ENCODE results near the gene TMEM236. TPM values are rescaled to one million over a fixed set of nuclear protein-coding genes. Genes with fewer than 3 reads are reported as not detected.

The TMEM236 gene
- total and polyA plus RNA-seq, 2 of the 4 experiments (the other 2 are of a cell fraction) = not detected

DNA sequence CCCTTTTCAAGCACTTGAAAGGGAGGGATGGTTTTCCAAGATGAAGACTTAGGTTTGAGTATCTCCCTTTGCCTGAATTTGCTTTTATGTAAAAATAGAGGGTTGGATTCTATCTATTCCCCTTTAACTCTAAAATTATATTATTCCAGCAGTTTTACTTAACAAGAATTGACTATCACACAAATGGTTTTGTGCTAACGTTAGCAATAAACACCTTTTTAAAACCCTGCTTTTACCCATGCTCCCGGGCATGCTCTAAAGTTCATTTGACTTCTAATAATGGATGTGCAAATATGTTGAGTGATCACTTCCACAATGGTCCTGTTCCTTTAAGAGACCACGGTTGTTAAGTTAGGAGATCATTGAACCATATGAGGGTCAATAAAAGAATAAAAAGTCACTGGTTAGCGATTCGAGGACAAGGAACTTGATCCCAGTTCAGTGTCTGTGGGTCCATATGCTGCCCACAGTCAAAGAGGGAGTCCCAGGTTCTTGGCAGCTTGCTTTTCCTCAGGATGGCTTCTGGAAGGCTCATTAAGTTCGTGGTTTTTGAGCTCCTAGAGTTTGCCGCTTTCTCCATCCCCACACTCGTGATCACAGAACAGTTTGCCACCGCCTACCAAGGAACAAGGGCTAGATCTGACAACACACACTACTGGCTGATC, at the start of gene TMEM236 (continued):
- no peak for TF ChIP-seq POLR2A (IDR thresholded peaks at IDR 0.05; ENCODE audit: low read depth, low read length)
- TF ChIP-seq FOS (IDR thresholded peaks at IDR 0.05; ENCODE audit: low read depth, low read length) = no peak

DNA sequence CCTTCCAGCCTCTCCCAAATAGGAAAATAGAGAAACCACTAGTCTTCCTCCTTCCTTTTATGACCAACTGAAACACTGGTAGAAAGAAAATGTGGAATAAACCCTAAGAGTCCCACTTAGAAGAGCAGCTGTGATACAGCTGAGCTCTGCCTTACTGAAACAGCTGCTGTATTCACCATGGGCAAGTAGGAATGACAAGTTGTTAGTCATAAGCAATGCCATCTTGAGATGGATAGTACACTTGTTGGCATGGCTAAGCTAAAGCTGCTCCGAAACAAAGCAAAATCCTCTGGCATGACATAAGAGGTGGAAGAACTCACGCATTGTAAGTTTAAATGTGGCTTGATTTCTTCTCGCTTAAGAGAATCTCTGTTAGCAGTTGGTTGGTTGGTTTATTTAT, 48.3 kb upstream of the TMEM236 start:
- Histone ChIP-seq H3K4me2 (ENCODE audit: low read depth, low read length) (no peak overlapping the region), H4K91ac (ENCODE audit: insufficient read depth, low read depth, low read length) (no peak overlapping the region), H3K14ac (replicated peaks; ENCODE audit: low read depth, low read length) (no peak overlapping the region), H4K20me1 (ENCODE audit: insufficient read depth, low read length) (no peaks in the 10 kb centered on the region), H2BK5ac (ENCODE audit: low read depth, low read length, poor library complexity, severe bottlenecking) (no peak overlapping the region), H3K4ac (ENCODE audit: low read depth, low read length) (no peak overlapping the region), H3K27me3 (ENCODE audit: control insufficient read depth, insufficient read depth, low read length) (no peaks in the 10 kb centered on the region), H2AK9ac (replicated peaks; ENCODE audit: low read depth, low read length, poor library complexity) (no peak overlapping the region), H4K5ac (ENCODE audit: low read depth, low read length) (no peak overlapping the region), H3K36me3 (ENCODE audit: control insufficient read depth, insufficient read depth, low read length) (peaks cover 19% of the 10 kb centered on the region), H2BK15ac (ENCODE audit: low read depth, low read length) (no peak overlapping the region), H2BK120ac (ENCODE audit: low read depth, low read length) (no peak overlapping the region), H3K4me3 (ENCODE audit: insufficient read depth, low read depth, low read length) (no peak overlapping the region), H3K4me1 (ENCODE audit: control insufficient read depth, insufficient read depth, low read length) (no peaks in the 10 kb centered on the region), H2AFZ (replicated peaks; ENCODE audit: low read length, poor library complexity) (no peak overlapping the region), H3K23ac (ENCODE audit: low read depth, low read length) (no peak overlapping the region), H3K9me3 (ENCODE audit: control insufficient read depth, insufficient read depth, low read length) (no peaks in the 10 kb centered on the region), H2AK5ac (ENCODE audit: low read depth, low read length) (no peak overlapping the region), H3K9ac (ENCODE audit: low read depth, low read length) (no peak overlapping the region), H3K27ac (ENCODE audit: insufficient read depth, low read length) (no peak overlapping the region), H3K79me1 (ENCODE audit: low read depth in 1 of 2, low read length in 2 of 2) (peaks cover 0 to 5% of the 10 kb centered on the region in 2 experiments; a peak in 1 of 4 replicates), H3K9me1 (ENCODE audit: insufficient read depth, low read length) (0 out of 2 replicates have a peak, but pooled peaks cover 3% of the 10 kb centered on the region), H3K18ac (ENCODE audit: low read depth, low read length) (no peak overlapping the region), H4K8ac (ENCODE audit: low read depth in 2 of 2, low read length in 2 of 2) (no peak overlapping the region), H3K56ac (ENCODE audit: extremely low read depth, insufficient read depth, low read length) (0 out of 2 replicates have a peak overlapping the region, but pooled peaks have one; percentile 17), H2BK20ac (ENCODE audit: low read depth, low read length) (no peak overlapping the region)
- in situ Hi-C loops (cut with MboI; ENCODE audit: low sequenced_read_pairs) (no loop called here), intact Hi-C loops (cut with micrococcal nuclease) (no loop called here), dilution Hi-C loops (cut with HindIII; ENCODE audit: low sequenced_read_pairs, unreplicated experiment) (no loop called here)
- 83% methylated on average over 1 of the region's 3 CpGs; no CpG with 5 or more reads in 1 of the 2 experiments for WGBS, 2 experiments (ENCODE audit: extremely low coverage in 2 of 2, insufficient read length in 1 of 2)
- ChIA-PET CTCF (interaction anchor here (0.5 kb wide), 1 partner anchor 102 kb away, joined by 4 read pairs; no protein-coding TSS in a partner anchor), POLR2A (ENCODE audit: unreplicated experiment) (no interaction called here)
- DNase-seq (no peak), ATAC-seq (ENCODE audit: low read depth) (no peak)
- BruUV-seq (replicated peaks) = no TSS peak
- TF ChIP-seq RAD21 (IDR thresholded peaks at IDR 0.05; ENCODE audit: low read length) = no peak
- TF ChIP-seq RCOR1 (IDR thresholded peaks at IDR 0.05; ENCODE audit: insufficient replicate concordance, low read length) = no peak
- no peak for TF ChIP-seq RFX5 (IDR thresholded peaks at IDR 0.05; ENCODE audit: low read depth, low read length)
- TF ChIP-seq NFE2L2 (IDR thresholded peaks at IDR 0.05; ENCODE audit: low read depth, low read length) = no peak
- TF ChIP-seq MAFK (IDR thresholded peaks at IDR 0.05; ENCODE audit: low read depth, low read length) = no peak
- TF ChIP-seq POLR2A (IDR thresholded peaks at IDR 0.05; ENCODE audit: low read depth, low read length) = no peak
- TF ChIP-seq MXI1 (IDR thresholded peaks at IDR 0.05; ENCODE audit: borderline replicate concordance, low read depth, low read length) = no peak
- no peak for TF ChIP-seq MAZ (IDR thresholded peaks at IDR 0.05; ENCODE audit: borderline replicate concordance, low read depth, low read length)
- no peak for TF ChIP-seq CEBPB (IDR thresholded peaks at IDR 0.05; ENCODE audit: low read depth, low read length)
- TF ChIP-seq, protein P1, sequence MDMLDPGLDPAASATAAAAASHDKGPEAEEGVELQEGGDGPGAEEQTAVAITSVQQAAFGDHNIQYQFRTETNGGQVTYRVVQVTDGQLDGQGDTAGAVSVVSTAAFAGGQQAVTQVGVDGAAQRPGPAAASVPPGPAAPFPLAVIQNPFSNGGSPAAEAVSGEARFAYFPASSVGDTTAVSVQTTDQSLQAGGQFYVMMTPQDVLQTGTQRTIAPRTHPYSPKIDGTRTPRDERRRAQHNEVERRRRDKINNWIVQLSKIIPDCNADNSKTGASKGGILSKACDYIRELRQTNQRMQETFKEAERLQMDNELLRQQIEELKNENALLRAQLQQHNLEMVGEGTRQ (IDR thresholded peaks at IDR 0.05; ENCODE audit: low read depth, low read length) = no peak
- no peak for TF ChIP-seq CHD1 (IDR thresholded peaks at IDR 0.05; ENCODE audit: low read depth, low read length)
- TF ChIP-seq, protein P2, sequence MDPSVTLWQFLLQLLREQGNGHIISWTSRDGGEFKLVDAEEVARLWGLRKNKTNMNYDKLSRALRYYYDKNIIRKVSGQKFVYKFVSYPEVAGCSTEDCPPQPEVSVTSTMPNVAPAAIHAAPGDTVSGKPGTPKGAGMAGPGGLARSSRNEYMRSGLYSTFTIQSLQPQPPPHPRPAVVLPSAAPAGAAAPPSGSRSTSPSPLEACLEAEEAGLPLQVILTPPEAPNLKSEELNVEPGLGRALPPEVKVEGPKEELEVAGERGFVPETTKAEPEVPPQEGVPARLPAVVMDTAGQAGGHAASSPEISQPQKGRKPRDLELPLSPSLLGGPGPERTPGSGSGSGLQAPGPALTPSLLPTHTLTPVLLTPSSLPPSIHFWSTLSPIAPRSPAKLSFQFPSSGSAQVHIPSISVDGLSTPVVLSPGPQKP (IDR thresholded peaks at IDR 0.05; ENCODE audit: borderline replicate concordance, low read depth, low read length) = no peak
